H1 (cell line): Measurements from ENCODE around the gene TMC6. TPM values are rescaled to one million over a fixed set of nuclear protein-coding genes. Genes with fewer than 3 reads are reported as not detected.
A peak's percentile ranks its signal among the peaks of the same experiment; 100 is the strongest.

ENCODE experiments used
- CTCF ChIA-PET: fragments of 300-600 bp; sonication (Branson Sonifier 250); formaldehyde crosslinking; loops from one replicate; lab custom pipeline; 2021; ENCODE audit not compliant: partially characterized antibody; lab: Charles Lee
- POLR2A ChIA-PET: fragments of 300-600 bp; sonication (Branson Sonifier 250); formaldehyde crosslinking; loops from one replicate; lab custom pipeline; 2021; ENCODE audit warnings: inconsistent platforms; ENCODE audit not compliant: partially characterized antibody; lab: Charles Lee
- DNase-seq, 2 experiments: peaks; one replicate each; pipeline versions ENCODE4 v3.0.0 to v3.0.0-alpha.2; 2010 to 2022; ENCODE audit warnings: low spot score in 2 of 2, low read depth in 1 of 2, mixed read lengths in 1 of 2
- FAIRE-seq: peaks from 2 replicates; lab custom pipeline; 2011; peaks lifted over from hg19 to GRCh38; lab: Jason Lieb, UNC
- H2AFZ ChIP-seq: 2 replicates; pipeline ENCODE4 v1.8.1; 2012; ENCODE audit warnings: low read length, inconsistent platforms
- H2AK5ac ChIP-seq: 2 replicates; pipeline ENCODE4 v1.6.1; 2013; ENCODE audit warnings: low read depth, low read length
- H2BK120ac ChIP-seq: replicated peaks from 2 replicates; pipeline ENCODE3; 2013; ENCODE audit warnings: low read depth, low read length, inconsistent platforms
- H2BK12ac ChIP-seq: 2 replicates; pipeline ENCODE4 v1.6.1; 2013; ENCODE audit warnings: low read depth, low read length
- H2BK15ac ChIP-seq: 2 replicates; pipeline ENCODE4 v1.6.1; 2013; ENCODE audit warnings: low read length
- H2BK20ac ChIP-seq: 2 replicates; pipeline ENCODE4 v1.6.1; 2013; ENCODE audit warnings: low read length
- H2BK5ac ChIP-seq: 2 replicates; pipeline ENCODE4 v1.6.1; 2013; ENCODE audit warnings: low read depth, low read length
- H3K14ac ChIP-seq: 2 replicates; pipeline ENCODE4 v1.6.1; 2013; ENCODE audit warnings: inconsistent platforms; ENCODE audit not compliant: insufficient read length
- H3K18ac ChIP-seq: 2 replicates; pipeline ENCODE4 v1.6.1; 2013; ENCODE audit warnings: low read length; ENCODE audit errors: extremely low read depth
- H3K23ac ChIP-seq: 2 replicates; pipeline ENCODE4 v1.6.1; 2013; ENCODE audit warnings: inconsistent platforms; ENCODE audit not compliant: insufficient read length
- H3K23me2 ChIP-seq: 2 replicates; pipeline ENCODE4 v1.6.1; 2013; ENCODE audit warnings: low read depth, low read length
- H3K27ac ChIP-seq: 2 replicates; pipeline ENCODE4 v1.6.1; 2011; ENCODE audit warnings: low read depth, low read length, inconsistent platforms
- H3K27me3 ChIP-seq, 4 experiments: replicated peaks in 1 of 4; 1 replicate in 1 of 4; 2 replicates in 3 of 4; pipeline versions ENCODE4 v1.6.1 to v1.8.1; 2011 to 2013; ENCODE audit warnings: low read length in 3 of 4, mild to moderate bottlenecking in 3 of 4, inconsistent platforms in 2 of 4, mixed read lengths in 2 of 4, moderate library complexity in 1 of 4; ENCODE audit not compliant: control insufficient read depth in 3 of 4, insufficient read depth in 3 of 4; ENCODE audit errors: extremely low read depth in 1 of 4
- H3K36me3 ChIP-seq, 4 experiments: 2 replicates each; pipeline versions ENCODE4 v1.6.1 to v1.8.1; 2011 to 2013; ENCODE audit warnings: mild to moderate bottlenecking in 4 of 4, low read length in 3 of 4, moderate library complexity in 2 of 4, control low read depth in 1 of 4, inconsistent platforms in 1 of 4; ENCODE audit not compliant: insufficient read depth in 4 of 4, control insufficient read depth in 2 of 4
- H3K4ac ChIP-seq: replicated peaks from 2 replicates; pipeline ENCODE3; 2013; ENCODE audit warnings: low read length, low read depth, mixed read lengths, inconsistent platforms; ENCODE audit not compliant: insufficient read length
- H3K4me1 ChIP-seq, 4 experiments: replicated peaks in 1 of 4; 1 replicate in 1 of 4; 2 replicates in 3 of 4; pipeline versions ENCODE4 v1.6.1 to v1.8.1; 2011 to 2013; ENCODE audit warnings: low read length in 3 of 4, inconsistent platforms in 2 of 4, mixed read lengths in 1 of 4; ENCODE audit not compliant: insufficient read depth in 4 of 4, control insufficient read depth in 3 of 4
- H3K4me2 ChIP-seq, 2 experiments: 2 replicates each; pipeline versions ENCODE4 v1.6.1 to v1.8.1; 2011 to 2013; ENCODE audit warnings: low read depth in 2 of 2, low read length in 2 of 2, control low read depth in 1 of 2, inconsistent platforms in 1 of 2, mild to moderate bottlenecking in 1 of 2; ENCODE audit not compliant: insufficient read depth in 1 of 2
- H3K4me3 ChIP-seq, 4 experiments: fragments of 200-600, 300-600 bp in 1 of 4; sonication (generic), shearing (Covaris generic), sonication (Bioruptor Twin) in 1 of 4; 2 replicates each; pipeline versions ENCODE4 v1.5.1 to v1.8.1; 2011 to 2016; ENCODE audit warnings: low read length in 4 of 4, low read depth in 3 of 4, control low read depth in 2 of 4, inconsistent platforms in 2 of 4, mild to moderate bottlenecking in 2 of 4, mixed read lengths in 1 of 4, moderate library complexity in 1 of 4; ENCODE audit not compliant: insufficient read depth in 2 of 4; ENCODE audit errors: extremely low read depth in 1 of 4
- H3K56ac ChIP-seq: replicated peaks from 2 replicates; pipeline ENCODE3; 2013; ENCODE audit warnings: low read depth, mild to moderate bottlenecking, mixed read lengths, low read length, inconsistent platforms; ENCODE audit not compliant: insufficient read length
- H3K79me1 ChIP-seq: 2 replicates; pipeline ENCODE4 v1.6.1; 2013; ENCODE audit warnings: low read depth, low read length, control low read depth
- H3K79me2 ChIP-seq, 2 experiments: 2 replicates each; pipeline versions ENCODE4 v1.6.1 to v1.8.1; 2012 to 2013; ENCODE audit warnings: low read length in 2 of 2, mild to moderate bottlenecking in 2 of 2, inconsistent platforms in 1 of 2; ENCODE audit not compliant: insufficient read depth in 2 of 2, control insufficient read depth in 1 of 2
- H3K9ac ChIP-seq, 4 experiments: replicated peaks in 1 of 4; 1 replicate in 1 of 4; 2 replicates in 3 of 4; pipeline versions ENCODE4 v1.6.1 to v1.8.1; 2011 to 2013; ENCODE audit warnings: low read depth in 3 of 4, low read length in 3 of 4, control low read depth in 2 of 4, mild to moderate bottlenecking in 2 of 4, moderate library complexity in 2 of 4, inconsistent platforms in 1 of 4; ENCODE audit errors: extremely low read depth in 1 of 4
- H3K9me3 ChIP-seq, 2 experiments: 2 replicates each; pipeline versions ENCODE4 v1.6.1 to v1.8.1; 2012 to 2013; ENCODE audit warnings: mild to moderate bottlenecking in 2 of 2, moderate library complexity in 2 of 2, control low read depth in 1 of 2, inconsistent platforms in 1 of 2, low read depth in 1 of 2, low read length in 1 of 2, mixed read lengths in 1 of 2; ENCODE audit not compliant: insufficient read depth in 2 of 2
- H4K20me1 ChIP-seq, 2 experiments: replicated peaks in 1 of 2; 2 replicates each; pipeline versions ENCODE3 to v1.8.1; 2011 to 2013; ENCODE audit warnings: inconsistent platforms in 2 of 2, low read length in 2 of 2, mild to moderate bottlenecking in 1 of 2; ENCODE audit not compliant: insufficient read depth in 2 of 2, control insufficient read depth in 1 of 2
- H4K5ac ChIP-seq: 2 replicates; pipeline ENCODE4 v1.6.1; 2013; ENCODE audit warnings: low read length, low read depth, mixed read lengths, inconsistent platforms; ENCODE audit not compliant: insufficient read length
- H4K8ac ChIP-seq: 2 replicates; pipeline ENCODE4 v1.8.0; 2013; ENCODE audit warnings: mild to moderate bottlenecking, moderate library complexity, low read length, inconsistent platforms; ENCODE audit not compliant: insufficient read depth; ENCODE audit errors: extremely low read depth
- H4K91ac ChIP-seq: replicated peaks from 2 replicates; pipeline ENCODE3; 2013; ENCODE audit warnings: low read length, mixed read lengths, inconsistent platforms; ENCODE audit not compliant: insufficient read length
- CREB1 ChIP-seq: IDR thresholded peaks from 2 replicates; pipeline ENCODE4 v1.6.1; 2012; ENCODE audit warnings: inconsistent platforms
- GABPA ChIP-seq: IDR thresholded peaks from 2 replicates; pipeline ENCODE4 v1.6.1; 2011; ENCODE audit warnings: mild to moderate bottlenecking, low read length, moderate library complexity, borderline replicate concordance; ENCODE audit not compliant: insufficient read depth
- KDM4A ChIP-seq: IDR thresholded peaks from one replicate; pipeline ENCODE4 v1.7.1; 2012; ENCODE audit warnings: low read depth, mild to moderate bottlenecking, moderate library complexity, low read length, inconsistent platforms; ENCODE audit not compliant: severe bottlenecking
- NRF1 ChIP-seq: IDR thresholded peaks from 2 replicates; pipeline ENCODE4 v1.6.1; 2011; ENCODE audit warnings: mild to moderate bottlenecking, low read depth, low read length, improper control_type of control experiment
- POLR2A ChIP-seq, 2 experiments: IDR thresholded peaks; 1 replicate in 1 of 2; 2 replicates in 1 of 2; pipeline ENCODE4 v1.6.1; 2011; ENCODE audit warnings: low read depth in 2 of 2, low read length in 2 of 2, mild to moderate bottlenecking in 2 of 2; ENCODE audit errors: control extremely low read depth in 1 of 2
- SP1 ChIP-seq: IDR thresholded peaks from 2 replicates; pipeline ENCODE4 v1.6.1; 2011; ENCODE audit warnings: low read depth, low read length
- SP4 ChIP-seq: IDR thresholded peaks from 2 replicates; pipeline ENCODE4 v1.6.1; 2012; ENCODE audit warnings: low read length, inconsistent platforms
- TAF1 ChIP-seq: IDR thresholded peaks from 2 replicates; pipeline ENCODE4 v1.6.1; 2011; ENCODE audit warnings: mild to moderate bottlenecking, low read depth, low read length
- TBP ChIP-seq: IDR thresholded peaks from 2 replicates; pipeline ENCODE4 v1.6.1; 2011; ENCODE audit warnings: low read depth, low read length, improper control_type of control experiment
- TEAD4 ChIP-seq: IDR thresholded peaks from 2 replicates; pipeline ENCODE4 v1.6.1; 2012; ENCODE audit warnings: low read depth, low read length, inconsistent platforms, mixed read lengths
- WGBS, 2 experiments: shearing (Covaris generic) in 1 of 2; methylation state at CpG; one replicate each; pipeline versions ENCODE4 v1.1.6 to v1.1.7; 2013 to 2015; ENCODE audit warnings: low lambda C conversion rate in 2 of 2, mixed read lengths in 2 of 2, inconsistent platforms in 1 of 2, low coverage in 1 of 2, missing lambda C conversion rate in 1 of 2; ENCODE audit not compliant: insufficient replicate concordance in 2 of 2, insufficient coverage in 1 of 2, insufficient read length in 1 of 2; ENCODE audit errors: extremely low coverage in 1 of 2, missing lambda C conversion rate in 1 of 2; 5-methylcytosine and 5-hydroxymethylcytosine counted together
- polyA plus RNA-seq, 7 experiments: library from polyadenylated mRNA; depleted of rRNA in 3 of 7; stranded (reverse) in 5 of 7; unstranded in 2 of 7; fragments of >200 nt in 5 of 7; fragments of 200-250 nt in 2 of 7; gene quantifications; 1 replicate in 5 of 7; 2 replicates in 1 of 7; 4 replicates in 1 of 7; pipeline versions ENCODE4 v1.2.1 to v1.2.3, GENCODE V29; 2011 to 2013; ENCODE audit warnings: missing spikeins in 2 of 7, mixed read lengths in 2 of 7
- total RNA-seq: library from RNA; stranded (reverse); fragmentation: NEBNext Ultra II Directional; extraction: Animal tissue kit (Norgen Biotek cat#: 25700); gene quantifications from 2 replicates; pipeline ENCODE4 v1.2.1, GENCODE V29; 2021
- TF ChIP-seq, protein P1 (sequence below): IDR thresholded peaks from 2 replicates; pipeline ENCODE4 v1.6.1; 2011; ENCODE audit warnings: low read depth, mild to moderate bottlenecking, low read length; ENCODE audit not compliant: insufficient read depth

Gene TMC6
- total and polyA plus RNA-seq, 2 of the 8 experiments (the other 6 are each of a cell fraction or from before 2014, with no cell fraction given): 39.4 to 77.6 TPM

GRCh38 chr17:78140169-78141051 lies 11.9 kb upstream of the TMC6 start:
- H2BK120ac ChIP-seq: no peak overlapping the region
- peaks cover 2% of the 10 kb centered on the region; the same call in 1 of the 2 replicates for H3K23me2 ChIP-seq
- no peak overlapping the region for H4K5ac ChIP-seq
- no peak overlapping the region for H3K23ac ChIP-seq
- H2BK12ac ChIP-seq: no peak overlapping the region
- no peak overlapping the region for H2BK15ac ChIP-seq
- peaks cover 0 to 3% of the 10 kb centered on the region in 2 experiments for H4K20me1 ChIP-seq
- H3K79me1 ChIP-seq: no peaks in the 10 kb centered on the region
- H3K14ac ChIP-seq: no peak overlapping the region
- POLR2A ChIA-PET: interaction anchor here (0.9 to 6.2 kb wide), 5 partner anchors 12 to 31 kb away, joined by 3 to 40 read pairs (median 6); partner anchors contain the start of gene TMC6
- peak overlapping the region; percentile 57; the same call in 1 of the 2 replicates for H2AFZ ChIP-seq
- H3K27ac ChIP-seq: no peak overlapping the region
- peaks cover 0 to 6% (median 5%) of the 10 kb centered on the region in 4 experiments; a peak in 3 of 7 replicates for H3K4me1 ChIP-seq
- no peak overlapping the region for H3K18ac ChIP-seq
- H2AK5ac ChIP-seq: no peak overlapping the region
- no peak overlapping the region for H3K9ac ChIP-seq
- 29% methylated on average over 50 of the region's 58 CpGs; no CpG with 5 or more reads in 1 of the 2 experiments for WGBS, 2 experiments
- no peak overlapping the region for H2BK20ac ChIP-seq
- peak; percentile 98 to 100 for DNase-seq
- peak overlapping the region in 3 of 4 experiments; percentile 18 to 45 (median 24); a peak in 5 of 8 replicates for H3K4me3 ChIP-seq
- no peaks in the 10 kb centered on the region for H3K36me3 ChIP-seq
- no peak overlapping the region for H4K91ac ChIP-seq
- H3K9me3 ChIP-seq: no peaks in the 10 kb centered on the region
- no peaks in the 10 kb centered on the region for H3K79me2 ChIP-seq
- CTCF ChIA-PET: interaction anchor here (0.6 to 8.0 kb wide), 13 partner anchors 10 to 913 kb away, joined by 3 to 122 read pairs (median 4); partner anchors contain the start of genes TMC6 and TMC8
- FAIRE-seq: peak; percentile 39
- peak overlapping the region; percentile 49 to 69 for H3K4me2 ChIP-seq
- H3K4ac ChIP-seq: no peak overlapping the region
- H4K8ac ChIP-seq: peak overlapping the region; percentile 80; the same call in 1 of the 2 replicates
- peak overlapping the region; percentile 32; the same call in 1 of the 2 replicates for H2BK5ac ChIP-seq
- H3K27me3 ChIP-seq: 0 out of 7 replicates have a peak, but pooled peaks cover 0 to 2% (median 0%) of the 10 kb centered on the region in 4 experiments
- H3K56ac ChIP-seq: no peak overlapping the region
- no peak for TF ChIP-seq NRF1
- TF ChIP-seq SP4: peak; percentile 97
- peak; percentile 24; the same call in 1 of the 2 replicates for TF ChIP-seq TBP
- TF ChIP-seq POLR2A (IDR thresholded peaks at IDR 0.05; ENCODE audit: control extremely low read depth in 1 of 2, low read depth in 2 of 2, low read length in 2 of 2): peak in 1 of 2 experiments; percentile 60; a peak in 2 of 3 replicates
- TF ChIP-seq KDM4A: peak; percentile 75
- TF ChIP-seq TEAD4: peak; percentile 16; the same call in 1 of the 2 replicates
- TF ChIP-seq, protein P1, sequence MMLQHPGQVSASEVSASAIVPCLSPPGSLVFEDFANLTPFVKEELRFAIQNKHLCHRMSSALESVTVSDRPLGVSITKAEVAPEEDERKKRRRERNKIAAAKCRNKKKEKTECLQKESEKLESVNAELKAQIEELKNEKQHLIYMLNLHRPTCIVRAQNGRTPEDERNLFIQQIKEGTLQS: no peak
- peak; percentile 58; the same call in 1 of the 2 replicates for TF ChIP-seq TAF1
- TF ChIP-seq GABPA: 0 out of 2 replicates have a peak, but pooled peaks have one; percentile 71
- TF ChIP-seq CREB1: peak; percentile 76
- peak; percentile 96 for TF ChIP-seq SP1
